NCI-H1105 treated with DMSO at 0.1 percent for 48 hours (cell line): ENCODE measurements around the gene GPR35.
"Not testable (repeated sequence)": the region's sequence is repeated elsewhere in the genome, so short reads cannot be mapped to it uniquely, and the experiment has no call there.

Experiments
- DNase-seq: peaks from one replicate; lab custom pipeline; 2025; lab: John Stamatoyannopoulos, UW

GPR35 gene

DNA sequence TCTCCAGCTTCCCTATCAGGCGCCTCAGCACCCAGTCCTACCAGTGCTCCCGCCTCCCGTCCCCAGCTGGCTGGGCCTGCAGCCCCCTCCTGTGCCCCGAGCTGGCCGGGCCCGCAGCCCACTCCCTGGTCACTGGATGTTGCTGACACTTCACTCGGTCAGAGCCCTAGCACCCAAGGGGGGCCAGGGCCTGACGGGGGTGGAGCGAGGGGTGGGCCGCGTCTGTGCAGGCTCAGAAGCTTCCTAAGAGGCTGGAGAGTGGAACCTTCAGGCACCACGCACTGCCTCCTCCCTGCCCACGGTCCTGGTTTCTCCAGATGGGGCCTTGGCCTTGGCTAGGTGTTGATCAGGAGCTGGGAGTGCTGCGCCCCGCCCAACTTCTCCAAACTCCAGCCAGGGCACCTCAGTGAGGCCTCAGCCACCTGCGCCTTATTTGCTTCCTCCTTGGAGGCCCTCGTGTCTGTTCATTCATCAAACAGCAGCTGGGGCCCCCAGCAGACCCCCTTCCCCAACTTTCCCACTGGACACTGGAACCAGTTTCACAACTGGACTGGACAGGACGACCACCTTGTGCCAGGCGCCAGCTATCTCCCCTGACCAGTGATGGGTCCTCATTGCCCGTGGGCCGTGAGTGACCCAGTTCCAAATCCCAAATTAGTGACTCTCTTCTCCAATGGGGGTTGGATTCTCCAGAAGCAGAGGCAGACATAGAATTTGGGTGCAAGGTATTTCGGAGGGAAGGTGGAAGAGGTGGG, 22.0 kb upstream of the GPR35 start:
- DNase-seq = no peak

- DNase-seq = no peak
These were observed 21.4 kb upstream of the GPR35 start for GRCh38 chr2:240603846-240604245.

GRCh38 chr2:240604291-240604938, 20.9 kb upstream of the GPR35 start:
- DNase-seq = no peak

DNA sequence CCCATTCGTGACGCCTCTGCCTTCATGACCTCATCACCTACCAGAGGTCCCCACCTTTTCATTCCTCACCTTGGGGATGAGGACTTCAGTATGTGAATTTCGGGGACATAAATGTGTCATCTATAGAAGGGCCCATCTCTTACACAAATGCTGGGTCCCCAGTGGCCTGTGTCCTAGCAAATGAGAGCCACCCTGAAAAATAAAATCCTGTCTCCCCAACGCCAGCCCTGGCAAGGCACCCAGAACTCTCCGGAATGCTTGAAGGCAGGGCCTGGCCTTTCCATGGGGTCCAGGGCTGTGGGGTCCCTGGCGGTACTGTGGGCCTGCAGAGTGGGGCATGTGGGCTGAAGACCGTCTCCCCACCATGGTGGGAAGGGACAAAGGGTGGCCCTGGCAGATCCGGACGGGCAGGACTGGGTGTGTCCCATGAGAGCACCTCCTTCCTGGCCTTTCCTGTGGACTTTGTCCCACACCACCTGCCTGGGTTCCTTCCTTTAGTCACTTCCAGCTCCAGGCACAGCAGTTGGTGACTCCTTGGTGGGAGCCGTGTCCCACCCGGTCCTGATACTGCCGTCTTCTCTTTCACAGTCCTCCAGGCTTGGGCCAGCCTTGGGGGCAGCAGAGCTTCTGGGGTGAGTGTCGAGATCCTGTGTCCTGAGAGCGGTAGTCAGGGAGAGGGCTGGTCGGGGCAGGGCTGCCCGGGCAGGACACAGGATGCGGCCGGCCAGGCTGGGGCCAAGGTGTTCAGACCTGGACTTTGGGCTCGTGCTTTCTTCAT, 20.2 kb upstream of the GPR35 start:
- DNase-seq = no peak

- no peak for DNase-seq
These were observed 19.2 kb upstream of the GPR35 start for GRCh38 chr2:240605867-240606743.

DNA sequence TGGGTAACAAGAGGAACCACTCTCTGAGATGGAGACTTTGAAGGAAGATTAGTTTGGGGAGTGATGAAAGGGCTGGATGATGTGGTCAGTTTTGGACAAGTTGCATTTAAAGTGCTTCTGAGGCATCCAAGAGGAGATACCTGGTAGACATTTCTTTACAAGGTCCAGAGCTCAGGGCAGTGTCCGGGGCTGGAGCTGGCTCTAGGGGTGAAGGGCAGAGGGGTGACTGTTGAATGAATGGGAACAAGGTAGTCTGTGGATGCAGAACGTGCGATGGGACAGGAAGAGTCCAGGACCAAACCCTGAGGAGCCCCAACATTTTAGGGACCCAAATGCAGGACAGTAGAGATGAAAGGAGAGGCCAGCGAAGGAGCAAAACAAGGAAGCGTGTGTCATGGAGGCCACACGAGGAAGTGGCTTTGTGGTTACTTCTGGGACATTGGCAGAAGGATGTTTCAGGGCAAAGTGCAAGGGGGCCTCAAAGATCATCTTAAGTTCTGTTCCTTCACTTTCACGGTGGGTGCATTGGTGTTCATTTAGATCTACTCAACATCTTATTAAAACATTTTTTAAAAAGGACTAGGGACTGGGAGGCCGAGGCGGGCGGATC, 13.6 kb upstream of the GPR35 start:
- no peak for DNase-seq

DNA sequence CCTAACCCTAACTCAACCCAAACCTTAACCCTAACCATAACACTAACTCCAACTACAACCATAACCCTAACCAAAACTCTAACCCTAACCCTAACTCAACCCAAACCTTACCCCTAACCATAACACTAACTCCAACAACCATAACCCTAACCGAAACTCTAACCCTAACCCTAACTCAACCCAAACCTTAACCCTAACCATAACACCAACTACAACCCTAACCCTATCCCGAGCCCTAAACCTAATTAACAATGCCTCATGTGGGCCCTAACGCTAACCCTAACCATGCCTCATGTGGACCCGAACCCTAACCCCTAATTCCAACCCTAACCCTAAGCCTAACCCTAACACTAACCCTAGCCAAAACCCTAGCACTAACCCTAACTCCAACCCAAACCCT, 11.5 kb upstream of the GPR35 start:
- DNase-seq = no peak

- DNase-seq = no peak
These were observed 10.9 kb upstream of the GPR35 start for GRCh38 chr2:240614391-240614790.

DNA sequence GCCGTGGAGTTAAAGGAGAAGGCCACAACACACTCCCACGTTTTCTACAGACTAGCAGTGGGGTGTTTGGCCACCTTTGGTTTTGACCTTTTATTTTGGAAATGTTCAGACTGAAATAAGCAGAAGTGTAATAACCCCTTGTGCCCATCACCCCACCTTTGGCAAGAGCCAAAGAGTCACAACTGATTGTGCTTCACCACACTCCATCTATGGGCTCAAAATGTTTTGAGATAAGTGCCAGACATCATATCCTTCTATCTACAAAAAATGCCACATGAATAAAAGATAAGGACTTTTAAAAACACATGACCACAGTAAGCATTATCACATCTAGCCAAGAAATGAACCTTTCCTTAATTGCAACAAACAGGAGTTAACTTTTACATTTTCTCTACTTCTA, 9.9 kb upstream of the GPR35 start:
- DNase-seq = no peak

GRCh38 chr2:240615820-240616547, 9.3 kb upstream of the GPR35 start:
- no peak for DNase-seq

DNA sequence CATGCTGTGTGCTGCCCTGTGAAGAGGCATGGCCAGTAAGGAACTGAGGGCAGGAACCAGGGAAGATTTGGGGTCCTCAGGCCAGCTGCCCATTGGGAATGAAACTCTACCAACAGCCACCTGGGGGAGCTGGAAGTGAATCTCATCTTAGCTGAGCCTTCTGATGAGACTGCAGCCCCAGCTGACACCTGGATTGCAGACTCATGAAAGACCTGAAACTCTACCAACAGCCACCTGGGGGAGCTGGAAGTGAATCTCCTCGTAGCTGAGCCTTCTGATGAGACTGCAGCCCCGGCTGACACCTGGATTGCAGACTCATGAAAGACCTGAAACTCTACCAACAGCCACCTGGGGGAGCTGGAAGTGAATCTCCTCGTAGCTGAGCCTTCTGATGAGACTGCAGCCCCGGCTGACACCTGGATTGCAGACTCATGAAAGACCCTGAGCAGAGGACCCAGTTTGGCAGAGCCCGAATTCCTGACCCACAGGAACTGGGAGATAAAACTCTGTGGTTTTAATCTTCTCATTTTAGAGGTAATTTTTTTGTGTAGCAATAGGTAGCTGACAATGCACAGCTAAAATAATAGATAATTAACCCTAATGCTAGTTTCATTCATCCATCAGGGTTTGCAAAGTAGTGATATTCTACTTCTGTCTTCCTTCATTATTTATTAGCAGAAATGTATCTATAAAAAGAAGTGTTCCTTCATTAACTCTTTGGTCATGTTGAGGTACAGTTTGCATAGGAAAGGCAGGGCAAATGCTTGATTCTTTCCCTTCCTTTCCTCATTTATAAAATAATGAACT, 8.2 kb upstream of the GPR35 start:
- not testable (repeated sequence) for DNase-seq

GRCh38 chr2:240618776-240619175, 6.5 kb upstream of the GPR35 start:
- DNase-seq = no peak

GRCh38 chr2:240619506-240620148, 5.7 kb upstream of the GPR35 start:
- no peak for DNase-seq

DNA sequence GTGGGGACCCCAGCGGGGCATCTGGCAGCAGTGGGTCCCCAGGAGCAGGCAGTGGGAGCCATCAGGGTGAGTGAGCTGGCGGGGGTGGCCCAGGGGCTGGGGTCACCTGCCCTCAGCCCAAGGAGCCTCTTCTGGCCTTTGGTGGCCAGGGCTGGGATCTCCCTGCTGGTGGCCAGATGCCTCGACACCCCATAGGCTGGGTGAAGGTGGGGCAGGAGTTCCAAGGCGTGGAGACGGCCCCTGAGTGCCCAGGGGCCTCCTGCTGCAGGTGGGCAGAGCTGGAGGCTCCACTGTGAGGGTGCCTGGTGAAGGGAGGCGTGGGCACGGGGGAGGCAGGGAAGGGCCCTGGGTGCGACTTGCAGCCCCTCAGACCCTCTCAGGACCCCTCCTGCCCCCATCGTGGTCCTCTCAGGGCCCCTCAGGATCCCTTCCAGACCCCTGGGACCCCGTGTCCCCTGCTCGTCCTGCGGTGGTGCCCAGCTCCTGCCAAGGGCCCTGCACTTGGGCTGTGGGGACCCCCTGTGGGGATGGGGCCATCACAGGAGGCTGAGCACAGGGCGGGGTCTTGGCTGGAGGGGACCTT, 5.0 kb upstream of the GPR35 start:
- no peak for DNase-seq

- DNase-seq = no peak
These were observed 4.4 kb upstream of the GPR35 start for GRCh38 chr2:240620859-240621258.

- DNase-seq = no peak
These were observed 3.2 kb upstream of the GPR35 start for GRCh38 chr2:240622060-240622411.

GRCh38 chr2:240622531-240623235, 2.6 kb upstream of the GPR35 start:
- peak; percentile 4 for DNase-seq

- DNase-seq = no peak
These were observed 1.7 kb upstream of the GPR35 start for GRCh38 chr2:240623531-240624010.
